Ishikawa (cell line): Measurements from ENCODE around the gene SPATC1L.

Experiments used
- CEBPB ChIP-seq: IDR thresholded peaks from 2 replicates; pipeline ENCODE4 v1.6.1; 2012
- EGR1 ChIP-seq: IDR thresholded peaks from 2 replicates; pipeline ENCODE4 v1.6.1; 2012
- EP300 ChIP-seq: IDR thresholded peaks from 2 replicates; pipeline ENCODE4 v1.6.1; 2012; ENCODE audit warnings: borderline replicate concordance
- FOXM1 ChIP-seq: IDR thresholded peaks from 2 replicates; pipeline ENCODE4 v1.6.1; 2012; ENCODE audit warnings: low read depth, borderline replicate concordance
- NFIC ChIP-seq: IDR thresholded peaks from 2 replicates; pipeline ENCODE4 v1.6.1; 2012
- REST ChIP-seq: IDR thresholded peaks from 2 replicates; pipeline ENCODE4 v1.6.1; 2012; ENCODE audit warnings: low read depth, mild to moderate bottlenecking
- TAF1 ChIP-seq: IDR thresholded peaks from 2 replicates; pipeline ENCODE4 v1.6.1; 2012; ENCODE audit warnings: low read depth, mild to moderate bottlenecking
- TEAD4 ChIP-seq: IDR thresholded peaks from 2 replicates; pipeline ENCODE4 v1.6.1; 2012
- USF1 ChIP-seq: IDR thresholded peaks from 2 replicates; pipeline ENCODE4 v1.6.1; 2012
- YY1 ChIP-seq: IDR thresholded peaks from 2 replicates; pipeline ENCODE4 v1.6.1; 2012; ENCODE audit warnings: low read depth
- ZBTB7A ChIP-seq: IDR thresholded peaks from 2 replicates; pipeline ENCODE4 v1.6.1; 2012; ENCODE audit warnings: low read depth
- TF ChIP-seq, protein P1 (sequence below): IDR thresholded peaks from 2 replicates; pipeline ENCODE4 v1.6.1; 2012

- TF ChIP-seq CEBPB (no peak), USF1 (no peak), REST (no peak), TEAD4 (no peak), YY1 (no peak), ZBTB7A (no peak), TAF1 (no peak), FOXM1 (no peak), EGR1 (no peak), EP300 (no peak), NFIC (no peak)
- TF ChIP-seq, protein P1, sequence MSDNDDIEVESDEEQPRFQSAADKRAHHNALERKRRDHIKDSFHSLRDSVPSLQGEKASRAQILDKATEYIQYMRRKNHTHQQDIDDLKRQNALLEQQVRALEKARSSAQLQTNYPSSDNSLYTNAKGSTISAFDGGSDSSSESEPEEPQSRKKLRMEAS, result no peak
Measured at GRCh38 chr21:46126309-46127238, 57.7 kb downstream of the SPATC1L start.
